Stimulated activated CD8-positive, alpha-beta memory T cell treated with anti-CD3 and anti-CD28 coated beads, Interleukin-12 subunit alpha, Interleukin-12 subunit beta, amount 100 ng/mL, for 24 hours (primary cell): ENCODE results near the gene C4BPA.

Source experiments
- DNase-seq: peaks from one replicate; pipeline ENCODE4 v3.0.0-alpha.2; 2020; ENCODE audit errors: extremely low read depth

The C4BPA gene

GRCh38 chr1:207115269-207115668 lies 11.2 kb downstream of the C4BPA start:
- no peak for DNase-seq

- no peak for DNase-seq
Measured at GRCh38 chr1:207124389-207124788, 20.4 kb downstream of the C4BPA start.

- no peak for DNase-seq
Measured at GRCh38 chr1:207128336-207128921, 24.4 kb downstream of the C4BPA start.

- no peak for DNase-seq
Measured at GRCh38 chr1:207129053-207129452, 25.0 kb downstream of the C4BPA start.

DNA sequence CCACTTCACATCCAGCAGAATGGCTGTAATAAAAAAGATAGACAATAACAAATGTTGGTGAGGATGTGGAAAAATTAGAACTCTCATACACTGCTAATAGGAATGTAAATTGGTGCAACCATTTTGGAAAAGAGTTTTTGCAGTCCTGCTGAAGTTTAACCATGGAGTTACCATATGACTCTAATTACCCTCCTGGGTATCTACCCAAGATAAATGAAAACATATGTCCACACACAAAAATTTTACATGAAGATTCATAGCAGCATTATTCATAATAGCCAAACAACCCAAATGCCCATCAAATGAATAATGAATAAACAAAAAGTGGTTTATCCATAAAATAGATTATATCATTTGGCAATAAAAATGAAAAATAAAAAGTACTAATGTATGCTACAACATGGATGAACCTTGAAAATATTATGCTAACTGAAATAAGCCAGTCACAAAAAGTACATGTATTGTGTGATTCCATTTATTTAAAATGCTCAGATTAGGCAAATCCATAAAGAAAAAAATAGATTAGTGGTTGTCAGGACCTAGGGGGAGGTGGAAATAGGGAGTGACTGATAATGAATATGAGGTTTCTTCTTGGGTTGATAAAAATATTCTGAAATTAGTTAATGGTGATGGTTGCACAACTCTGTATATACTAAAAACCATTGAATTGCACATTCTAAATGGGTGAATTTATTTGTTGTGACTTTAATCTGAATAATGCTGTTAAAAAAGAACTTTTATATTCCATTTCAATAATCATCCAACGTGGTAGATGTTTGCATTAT lies 26.4 kb downstream of the C4BPA start:
- DNase-seq, result no peak

DNA sequence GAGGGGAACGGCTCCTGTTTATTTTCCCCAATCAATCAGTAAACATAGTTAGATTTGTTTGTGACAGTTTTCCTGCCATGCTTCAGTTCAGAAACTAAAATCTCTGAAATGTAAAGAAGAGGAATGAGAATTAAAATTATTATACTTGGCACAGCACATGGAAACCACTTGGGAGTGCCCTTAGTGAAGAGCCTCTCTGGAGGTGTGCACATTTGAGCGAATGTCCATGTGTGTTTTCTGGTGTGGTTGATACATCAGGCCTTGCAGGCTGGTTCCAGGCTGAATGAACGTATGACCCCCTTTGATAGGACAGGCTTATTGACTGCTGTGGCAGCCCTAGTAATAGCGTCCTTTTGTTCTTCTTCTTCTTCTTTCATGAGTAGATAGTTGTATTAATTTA lies 27.1 kb downstream of the C4BPA start:
- no peak for DNase-seq

DNA sequence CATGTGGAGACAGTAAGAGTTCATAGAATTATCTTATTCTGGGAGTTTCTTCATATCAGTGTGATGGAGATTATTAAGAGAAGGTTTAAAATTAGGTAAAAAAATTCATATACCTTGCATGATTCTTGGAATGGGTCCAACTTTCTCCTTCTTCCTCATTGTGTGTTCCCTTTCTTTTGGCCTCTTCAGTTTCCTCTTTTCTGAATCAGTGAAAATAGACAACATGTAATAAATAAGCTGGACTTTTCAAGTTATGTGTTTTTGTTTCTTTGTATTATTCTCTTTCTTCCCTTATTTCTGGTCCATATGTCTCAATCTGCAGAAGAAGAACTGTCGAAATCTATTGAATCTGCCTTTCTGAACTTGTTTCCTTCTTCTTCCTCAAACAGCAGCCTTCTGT lies 30.5 kb downstream of the C4BPA start:
- no peak for DNase-seq

- DNase-seq, result no peak
Measured at GRCh38 chr1:207139616-207140015, 35.6 kb downstream of the C4BPA start.

DNA sequence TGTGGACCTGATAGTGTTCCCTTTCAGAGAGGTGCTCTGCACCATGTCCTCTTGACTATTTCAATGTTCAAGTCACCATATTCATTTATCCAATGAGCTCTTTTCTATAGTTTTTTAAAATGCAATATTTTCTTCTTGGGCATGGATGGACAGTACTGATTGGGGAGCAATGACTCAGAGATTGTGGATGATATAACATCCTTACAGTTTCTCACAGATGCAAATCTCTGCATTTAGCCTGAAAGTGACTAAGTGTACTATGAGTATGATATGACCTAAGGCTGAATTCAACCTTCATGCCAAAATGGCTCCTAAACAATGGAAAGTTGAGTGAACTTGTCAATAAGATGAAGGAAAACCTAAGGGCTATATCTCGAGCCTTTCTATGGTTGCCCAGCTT lies 36.5 kb downstream of the C4BPA start:
- DNase-seq, result no peak

GRCh38 chr1:207145401-207146058 lies 41.5 kb downstream of the C4BPA start:
- no peak for DNase-seq

GRCh38 chr1:207151920-207152319 lies 47.9 kb downstream of the C4BPA start:
- DNase-seq, result no peak

- DNase-seq, result no peak
Measured at GRCh38 chr1:207152792-207153468, 48.9 kb downstream of the C4BPA start.

- DNase-seq, result no peak
Measured at GRCh38 chr1:207155028-207155427, 51.0 kb downstream of the C4BPA start.

- DNase-seq, result no peak
Measured at GRCh38 chr1:207156095-207156494, 52.1 kb downstream of the C4BPA start.

DNA sequence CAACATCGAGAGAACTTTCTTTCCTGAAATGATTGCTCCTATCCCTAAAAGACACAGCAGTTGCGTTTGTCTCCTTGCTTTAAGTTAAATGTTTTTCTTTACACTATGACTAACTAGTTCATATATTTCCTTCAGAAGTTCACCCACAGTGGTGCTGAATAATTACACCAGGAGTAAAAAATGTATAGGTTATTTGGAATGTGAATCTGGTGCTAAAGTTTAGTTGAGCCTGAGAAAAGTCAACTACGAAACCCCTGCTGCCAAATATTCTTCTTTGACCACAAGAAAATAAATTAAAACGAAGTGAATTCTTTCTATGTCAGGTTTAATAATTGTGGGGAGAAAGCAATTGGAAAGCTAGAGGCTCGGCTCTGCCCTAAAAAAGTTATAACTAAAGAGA lies 52.8 kb downstream of the C4BPA start:
- DNase-seq, result no peak

DNA sequence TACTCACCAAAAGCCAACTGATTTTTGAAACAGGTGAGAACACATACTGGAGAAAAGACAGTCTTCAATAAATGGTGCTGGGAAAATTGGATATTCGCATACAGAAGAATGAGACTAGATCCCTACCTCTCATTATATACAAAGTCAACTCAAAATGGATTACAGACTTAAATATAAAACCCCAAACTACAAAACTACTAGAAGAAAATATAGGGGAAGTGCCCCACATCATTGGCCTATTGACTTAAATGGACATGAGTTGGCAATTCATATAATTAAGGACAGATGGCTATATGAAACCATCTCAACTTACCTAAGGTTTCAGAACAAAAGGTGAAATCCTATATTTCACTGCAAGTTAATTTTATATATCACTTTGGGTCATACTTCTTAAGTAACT lies 60.1 kb downstream of the C4BPA start:
- DNase-seq, result no peak

DNA sequence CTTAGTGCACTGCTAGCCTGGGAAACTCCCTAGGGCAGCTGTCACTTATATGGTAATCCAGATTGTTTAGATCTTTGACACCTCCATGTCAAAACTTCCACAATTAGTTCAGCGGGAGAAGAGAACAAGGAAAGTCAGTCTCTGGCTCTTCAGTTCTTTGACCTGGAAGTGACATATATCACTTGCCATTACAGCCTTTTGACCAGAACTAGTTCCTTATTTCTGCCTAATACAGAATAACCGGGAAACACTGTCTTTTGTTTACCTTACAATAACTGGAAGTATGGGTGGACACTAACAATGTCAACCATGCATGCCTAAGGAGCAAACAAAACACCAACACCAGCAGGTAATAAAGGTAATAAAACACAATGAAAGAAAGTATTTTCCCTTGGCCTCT lies 68.3 kb downstream of the C4BPA start:
- no peak for DNase-seq

GRCh38 chr1:207172885-207173284 lies 68.9 kb downstream of the C4BPA start:
- no peak for DNase-seq

- no peak for DNase-seq
Measured at GRCh38 chr1:207173396-207173795, 69.4 kb downstream of the C4BPA start.

GRCh38 chr1:207174913-207175312 lies 70.9 kb downstream of the C4BPA start:
- no peak for DNase-seq

DNA sequence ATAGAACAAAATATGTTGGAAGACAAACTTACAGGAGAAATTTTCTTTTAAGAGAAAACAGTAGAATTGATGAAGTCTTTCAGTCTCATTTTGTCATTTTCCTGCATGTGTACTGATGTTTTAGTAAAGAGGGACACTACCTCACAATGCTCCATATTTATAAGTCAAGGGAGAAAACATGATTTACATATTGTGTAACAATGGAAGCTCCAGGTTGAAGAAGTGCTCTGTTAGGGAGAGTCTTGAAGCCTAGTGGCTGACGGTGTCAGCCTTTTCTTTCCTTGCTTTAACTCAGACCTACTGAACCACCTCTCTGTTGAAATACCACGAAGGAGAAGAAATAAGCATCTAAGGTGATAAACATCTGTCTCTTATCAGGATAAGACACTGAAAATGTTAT lies 75.0 kb downstream of the C4BPA start:
- DNase-seq, result no peak

DNA sequence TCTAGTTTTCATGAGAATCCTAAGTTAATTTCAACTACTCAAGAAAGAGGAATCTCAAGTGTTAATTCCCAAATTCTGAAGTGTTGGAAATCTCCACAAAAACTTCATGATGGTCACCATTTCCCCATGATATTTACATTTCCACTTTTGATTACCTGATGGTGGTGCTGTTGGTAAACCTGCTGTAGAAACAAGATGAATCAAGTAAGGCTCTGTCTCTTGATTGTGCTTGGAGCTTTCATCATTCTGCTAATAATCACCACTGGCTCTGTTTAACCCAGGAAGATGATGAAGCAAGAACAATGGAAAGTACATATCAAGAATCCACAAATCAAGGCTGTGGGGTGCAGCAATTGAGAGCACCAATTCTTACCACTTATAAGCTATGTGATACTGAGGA lies 77.8 kb downstream of the C4BPA start:
- no peak for DNase-seq

DNA sequence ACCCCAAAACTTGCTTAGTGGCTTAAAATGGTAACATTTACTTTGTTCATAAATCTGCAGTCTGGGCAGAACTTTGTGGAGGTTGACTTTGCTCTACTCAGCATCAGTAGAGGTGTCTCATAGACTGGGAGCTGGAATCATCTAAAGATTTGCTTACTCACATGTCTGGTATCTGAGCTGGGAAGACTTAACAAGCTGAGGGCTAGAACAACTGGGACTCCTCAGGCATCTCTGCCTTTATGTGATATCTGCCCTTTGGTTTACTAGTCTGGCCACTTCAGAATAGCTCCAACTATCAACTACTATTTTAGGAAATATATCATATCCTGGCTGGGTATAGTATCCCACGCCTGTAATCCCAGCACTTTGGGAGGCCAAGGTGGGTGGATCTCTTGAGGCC lies 82.5 kb downstream of the C4BPA start:
- DNase-seq, result no peak
